ENCODE measurements around the gene GPR171.
"Not testable (repeated sequence)": the region's sequence is repeated elsewhere in the genome, so short reads cannot be mapped to it uniquely, and the experiment has no call there.

The GPR171 gene

GRCh38 chr3:151203051-151203420 lies at the start of gene GPR171:
GPR171 (minus strand) TSS chr3:151203216; CDS start chr3:151199386, 3,830 bp downstream.
- no peak for DNase-seq (ENCODE audit: low read depth, low spot score)
- ChIA-PET POLR2A (no interaction called here), CTCF (interaction anchor here (1.6 to 3.0 kb wide), 2 partner anchors 24 to 35 kb away, joined by 11 to 12 read pairs; no protein-coding TSS in a partner anchor)
- no peak for TF ChIP-seq CTCF (IDR thresholded peaks at IDR 0.05; ENCODE audit: insufficient read depth, low read length, missing control alignments)
- no peak within 1 kb of the TSS for H3K4me3 ChIP-seq (ENCODE audit: low read depth, low read length)

- no peak overlapping the region for H3K4me3 ChIP-seq (ENCODE audit: low read depth, low read length)
- TF ChIP-seq CTCF (IDR thresholded peaks at IDR 0.05; ENCODE audit: insufficient read depth, low read length, missing control alignments) = no peak
- DNase-seq (ENCODE audit: low read depth, low spot score) = no peak
- ChIA-PET CTCF (interaction anchor here (0.9 to 2.2 kb wide), 3 partner anchors 21 to 33 kb away, joined by 3 to 7 read pairs (median 3); no protein-coding TSS in a partner anchor), POLR2A (no interaction called here)
Measured at GRCh38 chr3:151248772-151249337, 45.8 kb upstream of the GPR171 start.

GRCh38 chr3:151242006-151242405 lies 39.0 kb upstream of the GPR171 start:
- POLR2A ChIA-PET; DNase-seq (ENCODE audit: low read depth, low spot score); CTCF ChIA-PET; H3K4me3 ChIP-seq (ENCODE audit: low read depth, low read length): not testable (repeated sequence)

- H3K4me3 ChIP-seq (ENCODE audit: low read depth, low read length) = no peak overlapping the region
- DNase-seq (ENCODE audit: low read depth, low spot score) = no peak
- ChIA-PET POLR2A (no interaction called here), CTCF (interaction anchor here (1.4 kb wide), 1 partner anchor 9 kb away, joined by 5 read pairs; no protein-coding TSS in a partner anchor)
- no peak for TF ChIP-seq CTCF (IDR thresholded peaks at IDR 0.05; ENCODE audit: insufficient read depth, low read length, missing control alignments)
Measured at GRCh38 chr3:151236736-151237135, 33.7 kb upstream of the GPR171 start.

- ChIA-PET POLR2A (no interaction called here), CTCF (interaction anchor here (1.4 kb wide), 1 partner anchor 8 kb away, joined by 5 read pairs; no protein-coding TSS in a partner anchor)
- TF ChIP-seq CTCF (IDR thresholded peaks at IDR 0.05; ENCODE audit: insufficient read depth, low read length, missing control alignments) = no peak
- no peak for DNase-seq (ENCODE audit: low read depth, low spot score)
- no peak overlapping the region for H3K4me3 ChIP-seq (ENCODE audit: low read depth, low read length)
Measured at GRCh38 chr3:151236316-151236715, 33.3 kb upstream of the GPR171 start.

GRCh38 chr3:151234825-151235224 lies 31.8 kb upstream of the GPR171 start:
- ChIA-PET POLR2A (interaction anchor here (0.5 kb wide), 1 partner anchor 924 kb away, joined by 5 read pairs; no protein-coding TSS in a partner anchor), CTCF (interaction anchor here (0.8 to 3.2 kb wide), 6 partner anchors 10 to 92 kb away, joined by 3 to 13 read pairs (median 3); no protein-coding TSS in a partner anchor)
- TF ChIP-seq CTCF (IDR thresholded peaks at IDR 0.05; ENCODE audit: insufficient read depth, low read length, missing control alignments) = no peak
- H3K4me3 ChIP-seq (ENCODE audit: low read depth, low read length) = no peak overlapping the region
- DNase-seq (ENCODE audit: low read depth, low spot score) = no peak

GRCh38 chr3:151232991-151233390 lies 30.0 kb upstream of the GPR171 start:
- no peak overlapping the region for H3K4me3 ChIP-seq (ENCODE audit: low read depth, low read length)
- DNase-seq (ENCODE audit: low read depth, low spot score) = no peak
- POLR2A ChIA-PET = no interaction called here
- CTCF ChIA-PET = interaction anchor here (0.9 to 3.2 kb wide), 4 partner anchors 46 to 65 kb away, joined by 3 to 13 read pairs (median 4); partner anchors contain the start of gene P2RY14
- TF ChIP-seq CTCF (IDR thresholded peaks at IDR 0.05; ENCODE audit: insufficient read depth, low read length, missing control alignments) = no peak

- POLR2A ChIA-PET; H3K4me3 ChIP-seq (ENCODE audit: low read depth, low read length); DNase-seq (ENCODE audit: low read depth, low spot score): not testable (repeated sequence)
- CTCF ChIA-PET = interaction anchor here (0.9 to 3.2 kb wide), 4 partner anchors 46 to 64 kb away, joined by 3 to 13 read pairs (median 4); partner anchors contain the start of gene P2RY14
Measured at GRCh38 chr3:151232403-151232802, 29.4 kb upstream of the GPR171 start.

All from AG04449 (cell line).